NCI-H2029 (cell line): Measurements from ENCODE around the gene OR10G2.
"Not testable (repeated sequence)": the region's sequence is repeated elsewhere in the genome, so short reads cannot be mapped to it uniquely, and the experiment has no call there.

Experiments
- DNase-seq: peaks from one replicate; lab custom pipeline; 2025; lab: John Stamatoyannopoulos, UW

Gene OR10G2

DNA sequence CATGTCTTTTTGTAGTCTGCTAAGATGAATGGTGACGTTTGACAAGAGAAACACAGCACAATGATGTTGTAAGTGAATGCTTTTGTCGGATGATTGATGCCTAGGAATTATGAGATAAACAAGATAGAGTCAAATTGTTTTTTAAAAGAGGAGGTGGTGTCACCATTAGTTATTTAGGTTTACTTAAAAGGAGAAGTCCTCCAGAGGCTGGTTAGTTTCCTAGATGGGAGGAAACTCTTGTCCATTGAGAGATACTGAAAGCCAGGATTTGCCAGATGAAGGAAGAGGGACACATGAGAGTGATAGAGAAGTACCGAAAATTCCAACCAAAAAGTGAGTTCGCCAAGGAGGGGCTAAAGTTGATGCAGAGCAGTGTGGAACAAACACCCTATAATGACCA lies at the start of gene OR10G2:
Gene OR10G2, minus strand, starts transcription at position 101 of the 400 bp plus-strand sequence. Its CDS starts 98 bp downstream, at position 3.
- DNase-seq = no peak

DNA sequence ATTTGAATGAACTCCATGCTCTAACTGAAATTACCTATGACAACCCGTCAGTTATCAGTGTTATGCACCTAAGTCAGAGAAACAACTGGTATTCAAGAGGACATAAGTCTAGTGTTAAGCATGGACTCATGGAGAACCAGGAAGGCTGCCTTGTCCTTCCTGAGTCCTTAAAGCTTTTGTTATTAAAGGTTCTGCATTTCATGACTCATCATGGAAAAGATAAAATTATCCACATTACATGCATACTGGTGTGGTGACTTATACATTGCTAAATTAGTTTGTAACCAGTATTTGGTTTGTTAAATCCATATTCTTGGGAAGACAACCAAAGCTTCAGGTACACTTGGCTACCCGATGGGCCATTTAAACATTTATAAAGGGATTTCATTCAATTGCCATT lies 45.3 kb upstream of the OR10G2 start:
- no peak for DNase-seq

GRCh38 chr14:21675566-21675965 lies 40.8 kb upstream of the OR10G2 start:
- DNase-seq = no peak

GRCh38 chr14:21673718-21674117 lies 39.0 kb upstream of the OR10G2 start, which contains the start of gene OR4E1:
TSS of gene OR4E1 (minus strand) at chr14:21673818. CDS start at chr14:21670935, 2,883 bp downstream.
- no peak for DNase-seq

GRCh38 chr14:21672116-21672515 lies 37.4 kb upstream of the OR10G2 start:
- DNase-seq = no peak

DNA sequence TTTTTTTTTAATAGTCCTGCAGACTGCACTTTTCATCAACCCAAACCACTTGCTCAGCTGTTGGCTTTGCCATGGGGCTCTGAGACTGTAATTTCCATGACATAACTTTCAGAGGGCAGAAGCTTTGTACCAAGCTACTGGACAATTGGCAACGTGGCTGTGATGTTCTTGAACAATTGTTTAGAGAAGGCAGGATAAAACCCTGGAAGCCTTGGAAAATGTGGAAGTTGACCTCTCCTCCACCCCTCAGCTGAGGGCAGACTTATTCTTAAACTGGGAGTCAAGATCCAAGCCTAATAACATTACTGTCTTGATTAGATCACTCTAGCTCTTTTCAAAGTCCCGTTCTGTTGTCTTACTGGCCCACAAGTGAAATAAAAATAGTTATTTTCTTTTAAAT lies 36.6 kb upstream of the OR10G2 start:
- DNase-seq = no peak

GRCh38 chr14:21669284-21669683 lies 34.5 kb upstream of the OR10G2 start:
- no peak for DNase-seq

DNA sequence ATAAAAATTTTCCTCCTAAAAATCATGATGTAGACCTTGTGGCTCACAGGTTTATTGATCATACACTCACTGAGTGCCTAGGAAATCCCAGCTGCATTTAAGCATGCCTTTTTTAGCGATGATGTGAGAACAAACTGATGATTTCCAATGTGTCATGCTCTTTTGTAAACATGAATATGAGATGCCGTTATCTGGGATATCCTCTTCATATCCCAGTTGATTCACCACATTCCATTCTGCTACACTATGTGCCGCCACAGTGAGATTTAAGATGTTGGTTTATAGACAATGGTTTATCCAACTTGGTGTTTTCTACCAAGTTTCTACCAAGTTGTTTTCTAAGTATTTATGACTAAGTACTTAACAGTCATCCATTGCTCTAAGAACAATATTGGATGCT lies 33.6 kb upstream of the OR10G2 start:
- DNase-seq = no peak

DNA sequence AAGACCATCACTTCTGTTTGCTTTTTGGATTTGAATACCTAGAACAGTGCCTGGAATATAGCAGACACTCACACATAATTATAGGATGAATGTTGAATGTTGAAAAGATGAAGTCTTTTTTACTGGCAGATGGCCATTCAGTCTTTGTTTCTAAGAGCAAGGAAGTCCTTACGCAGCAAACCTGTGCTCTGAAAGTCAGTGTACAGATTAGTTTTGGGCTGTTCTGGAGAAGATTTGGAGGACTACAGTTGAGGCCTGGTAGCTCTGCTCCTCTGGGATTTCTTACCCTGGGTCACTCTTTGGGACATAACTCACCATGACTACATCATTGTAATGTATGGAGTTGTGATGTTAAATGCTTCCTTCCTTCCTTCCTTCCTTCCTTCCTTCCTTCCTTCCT lies 22.2 kb upstream of the OR10G2 start:
- no peak for DNase-seq

DNA sequence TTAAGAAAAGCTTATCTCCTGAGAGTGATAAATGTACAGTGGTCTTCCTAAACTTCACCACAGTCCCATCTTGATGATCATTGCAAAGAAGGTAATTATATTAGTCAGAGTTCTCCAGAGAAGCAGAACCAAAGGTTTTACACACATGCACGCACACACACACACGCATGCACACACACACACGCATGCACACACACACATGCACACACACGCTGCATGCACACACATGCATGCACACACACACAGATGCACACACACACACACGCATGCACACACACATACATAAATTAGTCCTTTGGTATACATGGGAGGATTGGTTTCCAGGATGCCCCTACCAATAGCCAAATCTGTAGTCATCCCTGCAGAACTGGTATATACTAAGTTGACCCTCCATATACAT lies 19.5 kb upstream of the OR10G2 start:
- no peak for DNase-seq

DNA sequence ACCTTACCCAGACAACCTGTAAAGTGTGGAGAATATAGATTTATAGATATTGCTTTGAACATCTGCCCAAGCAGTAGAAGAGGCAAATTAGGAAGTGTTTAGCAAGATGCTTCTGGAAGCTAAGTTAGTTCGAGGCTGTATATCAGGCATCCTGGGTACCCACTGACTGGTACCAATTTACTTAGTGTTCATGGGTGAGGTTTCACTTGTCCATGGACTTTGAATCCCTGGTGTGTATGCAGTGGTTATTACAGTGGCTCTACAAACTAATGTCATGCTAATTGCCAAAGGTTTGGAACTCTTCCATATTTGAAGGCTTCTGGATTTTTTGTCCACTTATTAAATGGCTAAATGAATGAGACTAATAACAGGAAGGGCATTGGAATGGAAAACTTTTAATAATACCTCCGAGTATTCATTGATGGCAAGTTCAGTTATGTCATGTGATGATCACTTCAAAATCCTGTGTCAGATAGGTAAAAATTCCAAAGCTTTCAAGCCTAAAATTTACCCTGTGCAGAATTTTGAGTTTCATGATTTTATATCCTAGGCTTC lies 18.7 kb upstream of the OR10G2 start, which contains the start of gene OR4E2:
Gene OR4E2, plus strand, starts transcription at position 505 of the 555 bp plus-strand sequence. CDS start 11,248 bp downstream, outside the sequence.
- no peak for DNase-seq

DNA sequence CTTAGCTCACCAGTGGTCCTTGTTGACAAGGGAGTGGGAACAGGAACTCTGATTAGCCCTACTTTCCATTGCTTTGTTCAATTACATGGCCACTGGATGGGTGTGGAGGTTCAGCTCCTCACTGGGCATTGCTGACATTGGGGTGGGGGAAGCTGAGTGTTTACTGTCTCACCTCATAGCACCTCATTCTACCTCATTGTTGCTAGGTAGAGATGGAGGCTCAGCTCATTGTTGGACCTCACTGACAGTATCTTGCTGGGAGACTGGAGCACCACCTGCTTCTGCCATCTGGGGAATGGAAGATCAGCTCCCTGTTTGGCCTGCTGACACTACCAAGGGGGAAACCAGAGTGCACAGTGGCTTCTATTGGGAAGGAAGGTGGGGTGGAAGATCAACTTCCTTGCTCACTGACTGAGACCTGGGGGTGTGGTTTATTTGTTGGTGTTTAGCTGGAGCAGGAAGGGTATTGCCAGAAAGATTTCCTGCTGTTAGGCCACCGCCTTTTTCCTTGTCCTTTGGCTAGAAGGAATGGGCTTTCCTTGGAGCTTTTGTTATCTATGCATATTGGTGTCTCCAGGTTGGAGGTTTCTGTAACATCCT lies 17.6 kb upstream of the OR10G2 start:
- DNase-seq = no peak

- DNase-seq = no peak
Observed at GRCh38 chr14:21647380-21647779, 12.6 kb upstream of the OR10G2 start.

- no peak for DNase-seq
Observed at GRCh38 chr14:21643407-21643806, 8.7 kb upstream of the OR10G2 start.

- no peak for DNase-seq
Observed at GRCh38 chr14:21642683-21643082, 7.9 kb upstream of the OR10G2 start.

GRCh38 chr14:21631084-21631483 lies 3.7 kb downstream of the OR10G2 start:
- DNase-seq = peak; percentile 7

DNA sequence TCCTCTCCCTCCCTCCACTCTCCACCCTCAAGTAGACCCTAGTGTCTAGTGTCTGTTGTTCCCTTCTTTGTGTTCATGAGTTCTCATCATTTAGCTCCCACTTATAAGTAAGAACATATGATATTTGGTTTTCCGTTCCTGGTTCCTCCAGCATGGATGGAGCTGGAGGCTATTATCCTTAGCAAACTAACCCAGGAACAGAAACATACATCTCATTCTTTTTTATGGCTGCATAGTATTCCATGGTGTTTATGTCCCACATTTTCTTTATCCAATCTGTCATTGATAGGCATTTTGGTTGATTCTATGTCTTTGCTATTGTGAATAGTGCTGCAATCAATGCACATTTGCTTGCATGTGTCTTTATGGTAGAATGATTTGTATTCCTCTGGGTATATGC lies 4.2 kb downstream of the OR10G2 start:
- DNase-seq = not testable (repeated sequence)

DNA sequence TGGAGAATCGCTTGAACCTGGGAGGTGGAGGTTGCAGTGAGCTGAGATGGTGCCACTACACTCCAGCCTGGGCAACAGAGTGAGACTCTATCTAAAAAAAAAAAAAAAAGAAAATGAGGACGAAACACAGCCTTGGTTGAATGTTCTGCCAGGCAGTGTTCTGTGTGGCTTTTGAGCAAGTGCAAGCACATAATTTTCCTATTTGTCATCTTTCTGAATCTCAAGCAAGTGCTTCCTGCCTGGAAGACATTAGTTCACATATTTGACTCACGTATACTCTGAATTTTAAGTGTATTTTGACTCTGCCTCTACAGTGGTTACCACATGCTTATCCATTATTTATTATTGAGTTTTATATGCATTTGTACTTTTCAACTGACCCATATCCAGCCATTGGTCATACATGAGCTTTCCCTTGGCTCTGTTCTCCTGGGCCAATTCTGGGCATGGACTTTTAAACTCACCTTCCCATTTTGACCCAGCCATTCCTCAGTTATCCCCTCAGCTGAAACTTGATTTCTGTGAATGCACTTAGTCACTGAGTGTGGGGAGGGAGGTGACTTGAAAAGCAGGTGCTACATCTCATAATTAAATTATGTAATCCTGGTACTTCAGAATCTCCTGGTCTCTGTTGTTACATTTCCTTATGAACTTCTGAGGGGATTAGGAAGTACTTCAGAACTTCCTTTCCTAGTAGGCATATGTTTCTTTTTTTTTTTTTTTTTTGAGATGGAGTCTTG lies 8.1 kb downstream of the OR10G2 start:
- DNase-seq = no peak

DNA sequence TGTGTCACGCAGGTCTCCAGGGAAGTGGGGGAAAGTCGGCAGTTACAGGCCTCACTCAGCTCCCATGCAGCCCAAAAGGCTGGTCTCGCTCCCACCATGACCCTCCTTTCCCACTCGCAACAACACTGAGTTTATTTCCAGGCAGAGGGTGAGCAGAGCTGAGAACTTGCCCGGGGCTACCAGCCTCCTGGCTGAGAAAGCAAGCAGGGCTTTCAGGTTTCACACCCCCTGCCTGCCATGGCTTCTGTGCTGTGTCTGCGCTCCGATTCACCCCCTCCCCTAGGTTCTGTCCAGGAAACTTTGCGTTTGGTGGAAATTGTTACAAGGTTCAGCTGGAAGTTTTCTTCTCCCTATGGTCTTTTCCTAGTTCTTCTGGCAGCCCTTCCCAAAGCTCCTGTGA lies 17.1 kb downstream of the OR10G2 start:
- DNase-seq = no peak

- DNase-seq = no peak
Observed at GRCh38 chr14:21614240-21614639, 20.5 kb downstream of the OR10G2 start.

- no peak for DNase-seq
Observed at GRCh38 chr14:21612324-21612723, 22.4 kb downstream of the OR10G2 start.

GRCh38 chr14:21602181-21602580 lies 32.6 kb downstream of the OR10G2 start:
- not testable (repeated sequence) for DNase-seq

DNA sequence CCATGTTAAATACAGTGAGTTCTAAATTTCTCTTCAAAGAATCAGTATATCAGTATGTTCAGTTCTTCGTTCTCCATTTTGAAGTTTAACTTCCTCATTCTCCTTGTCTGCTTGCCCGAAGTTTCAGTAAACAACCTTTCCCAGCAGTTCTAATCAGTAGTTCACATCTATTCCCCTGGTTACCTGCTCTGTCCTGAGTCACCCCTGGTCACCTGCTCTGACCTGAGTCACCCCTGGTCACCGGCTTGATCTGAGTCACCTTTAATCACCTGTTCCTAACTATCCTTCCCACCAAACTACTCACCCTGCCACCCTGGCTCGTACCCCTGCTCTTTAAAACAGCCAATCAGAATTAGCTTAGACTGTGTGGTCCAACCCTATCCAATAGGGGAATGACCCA lies 45.4 kb downstream of the OR10G2 start:
- DNase-seq = no peak
